ENCODE data around the gene LMNTD2. TPM values are rescaled to one million over a fixed set of nuclear protein-coding genes. Genes with fewer than 3 reads are reported as not detected.

The LMNTD2 gene
- total RNA-seq, 1 donor from 2014 or later: 16.6 TPM

GRCh38 chr11:586376-587316, 26.1 kb upstream of the LMNTD2 start:
- DNase-seq (ENCODE audit: low spot score in 2 of 2, unreplicated experiment in 2 of 2): no peak
- Mint-ChIP-seq H3K27me3 (ENCODE audit: low read depth) (no peaks in the 10 kb centered on the region), H3K4me3 (no peak overlapping the region), H3K36me3 (peaks cover 32% of the 10 kb centered on the region), H3K9me3 (no peaks in the 10 kb centered on the region), H3K4me1 (no peaks in the 10 kb centered on the region), H3K27ac (no peak overlapping the region)
- no peak for TF ChIP-seq CTCF (IDR thresholded peaks at IDR 0.05; ENCODE audit: unreplicated experiment)

GRCh38 chr11:584287-584686, 23.7 kb upstream of the LMNTD2 start:
- no peaks in the 10 kb centered on the region for H3K9me3 Mint-ChIP-seq
- H3K27me3 Mint-ChIP-seq (ENCODE audit: low read depth): no peaks in the 10 kb centered on the region
- H3K36me3 Mint-ChIP-seq: peaks cover 17% of the 10 kb centered on the region
- H3K4me1 Mint-ChIP-seq: peaks cover 7% of the 10 kb centered on the region
- H3K27ac Mint-ChIP-seq: no peak overlapping the region
- TF ChIP-seq CTCF (IDR thresholded peaks at IDR 0.05; ENCODE audit: unreplicated experiment): no peak
- DNase-seq (ENCODE audit: low spot score in 2 of 2, unreplicated experiment in 2 of 2): no peak
- no peak overlapping the region for H3K4me3 Mint-ChIP-seq

GRCh38 chr11:581752-582151, 21.2 kb upstream of the LMNTD2 start:
- H3K27ac Mint-ChIP-seq: no peak overlapping the region

GRCh38 chr11:581342-581741, 20.8 kb upstream of the LMNTD2 start:
- Mint-ChIP-seq H3K27ac (no peak overlapping the region), H3K4me3 (no peak overlapping the region), H3K36me3 (peaks cover 6% of the 10 kb centered on the region), H3K27me3 (ENCODE audit: low read depth) (no peaks in the 10 kb centered on the region), H3K9me3 (no peaks in the 10 kb centered on the region), H3K4me1 (peaks cover 26% of the 10 kb centered on the region)
- no peak for TF ChIP-seq CTCF (IDR thresholded peaks at IDR 0.05; ENCODE audit: unreplicated experiment)
- DNase-seq (ENCODE audit: low spot score in 2 of 2, unreplicated experiment in 2 of 2): no peak

More at GRCh38 chr11:581752-582151, 21.2 kb upstream of the LMNTD2 start:
- DNase-seq (ENCODE audit: low spot score in 2 of 2, unreplicated experiment in 2 of 2): no peak
- Mint-ChIP-seq H3K9me3 (no peaks in the 10 kb centered on the region), H3K36me3 (peaks cover 8% of the 10 kb centered on the region), H3K4me1 (peaks cover 26% of the 10 kb centered on the region), H3K27me3 (ENCODE audit: low read depth) (no peaks in the 10 kb centered on the region), H3K4me3 (no peak overlapping the region)
- TF ChIP-seq CTCF (IDR thresholded peaks at IDR 0.05; ENCODE audit: unreplicated experiment): no peak

- no peak for DNase-seq (ENCODE audit: low spot score in 2 of 2, unreplicated experiment in 2 of 2)
- Mint-ChIP-seq H3K27me3 (ENCODE audit: low read depth) (peaks cover 2% of the 10 kb centered on the region), H3K36me3 (peaks cover 3% of the 10 kb centered on the region), H3K27ac (no peak overlapping the region), H3K9me3 (no peaks in the 10 kb centered on the region), H3K4me3 (peak overlapping the region; percentile 32), H3K4me1 (peaks cover 28% of the 10 kb centered on the region)
- no peak for TF ChIP-seq CTCF (IDR thresholded peaks at IDR 0.05; ENCODE audit: unreplicated experiment)
Observed at GRCh38 chr11:579830-580601, 19.5 kb upstream of the LMNTD2 start.
